AG09309 (cell line): Measurements from ENCODE around the gene WDR47.
A peak's percentile ranks its signal among the peaks of the same experiment; 100 is the strongest.

Experiments used
- DNase-seq: peaks from one replicate; pipeline ENCODE4 v3.0.0-alpha.2; 2010; ENCODE audit warnings: low read depth
- H3K4me3 ChIP-seq: 2 replicates; pipeline ENCODE4 v1.5.1; 2011; ENCODE audit warnings: mild to moderate bottlenecking, low read depth, low read length, moderate library complexity; ENCODE audit not compliant: control insufficient read depth
- TF ChIP-seq, protein P1 (sequence below): IDR thresholded peaks from 2 replicates; pipeline ENCODE4 v1.5.1; 2011; ENCODE audit warnings: mild to moderate bottlenecking, low read depth, low read length, inconsistent platforms; ENCODE audit not compliant: insufficient read depth, control insufficient read depth; ENCODE audit errors: missing control alignments

WDR47 gene

GRCh38 chr1:109041621-109042468, at the start of gene WDR47:
Gene WDR47, minus strand, starts transcription at chr1:109042102. Its CDS starts 18,590 bp downstream, at chr1:109023512.
- peak; percentile 80 for DNase-seq
- TF ChIP-seq, protein P1, sequence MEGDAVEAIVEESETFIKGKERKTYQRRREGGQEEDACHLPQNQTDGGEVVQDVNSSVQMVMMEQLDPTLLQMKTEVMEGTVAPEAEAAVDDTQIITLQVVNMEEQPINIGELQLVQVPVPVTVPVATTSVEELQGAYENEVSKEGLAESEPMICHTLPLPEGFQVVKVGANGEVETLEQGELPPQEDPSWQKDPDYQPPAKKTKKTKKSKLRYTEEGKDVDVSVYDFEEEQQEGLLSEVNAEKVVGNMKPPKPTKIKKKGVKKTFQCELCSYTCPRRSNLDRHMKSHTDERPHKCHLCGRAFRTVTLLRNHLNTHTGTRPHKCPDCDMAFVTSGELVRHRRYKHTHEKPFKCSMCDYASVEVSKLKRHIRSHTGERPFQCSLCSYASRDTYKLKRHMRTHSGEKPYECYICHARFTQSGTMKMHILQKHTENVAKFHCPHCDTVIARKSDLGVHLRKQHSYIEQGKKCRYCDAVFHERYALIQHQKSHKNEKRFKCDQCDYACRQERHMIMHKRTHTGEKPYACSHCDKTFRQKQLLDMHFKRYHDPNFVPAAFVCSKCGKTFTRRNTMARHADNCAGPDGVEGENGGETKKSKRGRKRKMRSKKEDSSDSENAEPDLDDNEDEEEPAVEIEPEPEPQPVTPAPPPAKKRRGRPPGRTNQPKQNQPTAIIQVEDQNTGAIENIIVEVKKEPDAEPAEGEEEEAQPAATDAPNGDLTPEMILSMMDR, result no peak
- peak within 1 kb of the TSS; percentile 100 for H3K4me3 ChIP-seq

DNA sequence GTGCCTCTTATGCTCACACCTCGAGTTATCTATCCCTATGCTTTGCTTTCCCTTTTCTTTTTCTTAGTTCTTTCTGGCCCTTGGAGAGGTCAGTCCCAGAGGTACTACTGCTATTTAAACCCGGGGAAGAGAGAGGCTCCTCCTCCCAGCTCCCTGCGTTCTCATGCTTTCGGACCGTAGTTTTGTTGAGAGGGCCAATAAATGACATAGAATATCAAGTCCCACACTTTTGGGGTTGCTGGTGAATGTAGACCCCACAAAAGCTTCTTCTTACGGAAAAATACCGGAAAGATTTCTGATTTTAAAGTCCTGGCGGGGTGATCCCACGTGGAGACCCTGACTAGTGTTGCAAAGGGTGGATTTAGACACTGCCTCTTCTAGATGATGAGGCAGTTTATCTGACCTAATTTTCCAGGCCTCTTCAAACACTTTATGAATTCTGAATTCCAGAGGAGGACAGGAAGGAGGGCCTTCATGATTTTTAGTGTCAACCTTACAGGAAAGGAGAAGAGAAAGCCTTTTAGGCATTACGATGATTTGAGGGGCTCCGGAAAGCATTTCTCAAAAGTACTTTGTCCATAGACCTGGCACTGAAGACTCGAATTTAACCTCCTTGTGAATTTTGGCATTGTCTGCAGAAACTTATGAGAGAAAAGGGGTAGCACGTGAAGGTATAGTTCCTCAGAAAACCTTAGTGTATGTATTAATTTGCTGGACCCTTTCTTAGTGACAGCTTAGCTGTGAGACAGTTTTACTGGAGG, 49.4 kb upstream of the WDR47 start:
- H3K4me3 ChIP-seq, result peak overlapping the region; percentile 78
- TF ChIP-seq, protein P1, result no peak
- DNase-seq, result no peak

DNA sequence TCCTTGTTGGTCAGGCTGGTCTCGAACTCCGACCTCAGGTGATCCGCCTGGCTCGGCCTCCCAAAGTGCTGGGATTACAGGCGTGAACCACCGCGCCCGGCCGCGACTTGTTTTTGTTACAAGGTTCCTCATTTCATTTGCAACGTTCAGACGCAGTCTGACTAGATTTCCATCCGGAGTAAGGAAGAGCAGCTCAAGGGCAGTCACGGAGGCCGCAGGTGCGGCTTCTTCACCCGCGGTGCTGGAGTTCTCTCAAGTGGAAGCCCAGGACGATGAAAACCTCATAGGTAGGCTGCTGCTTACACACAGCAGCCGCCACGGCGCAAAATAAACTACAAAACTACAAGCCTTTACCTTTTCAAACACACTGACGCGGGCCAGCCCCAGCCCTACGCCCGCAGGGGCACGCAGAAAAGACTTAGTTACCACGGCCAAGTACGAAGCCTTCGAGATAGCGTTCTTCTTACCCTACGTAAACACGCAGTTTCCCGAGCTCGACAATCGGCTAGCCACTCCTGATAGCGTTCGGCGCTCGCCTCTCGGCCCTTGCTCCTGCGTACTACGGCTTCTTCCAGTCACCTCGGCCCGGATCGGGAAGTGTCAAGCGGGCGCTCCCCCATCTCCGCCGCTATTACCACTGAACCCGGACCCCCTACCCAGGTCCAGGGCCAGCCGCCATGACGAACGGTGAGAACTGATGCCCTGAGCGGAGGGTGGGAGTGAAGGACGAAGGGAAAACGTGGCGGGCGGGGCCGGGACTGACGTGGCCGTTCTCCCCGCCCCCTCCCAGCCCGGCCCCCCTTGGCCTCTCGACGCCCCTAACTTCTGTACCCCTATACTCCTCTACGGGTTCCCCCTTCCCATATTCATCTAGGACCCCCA, 48.5 kb upstream of the WDR47 start, which contains the start of gene TMEM167B:
Gene TMEM167B (plus strand): TSS at position 569 of the 882 bp plus-strand sequence. CDS start 109 bp downstream, at position 678.
- TF ChIP-seq, protein P1, result no peak
- peak; percentile 83 for DNase-seq
- peak within 1 kb of the TSS; percentile 78 for H3K4me3 ChIP-seq

GRCh38 chr1:109089242-109090015, 47.5 kb upstream of the WDR47 start:
- TF ChIP-seq, protein P1, result peak; percentile 62
- H3K4me3 ChIP-seq, result no peak overlapping the region
- DNase-seq, result no peak

- TF ChIP-seq, protein P1, result no peak
These were observed 42.9 kb upstream of the WDR47 start for GRCh38 chr1:109084563-109085517.

More at GRCh38 chr1:109084563-109085517, 42.9 kb upstream of the WDR47 start:
- DNase-seq, result no peak
- no peak overlapping the region for H3K4me3 ChIP-seq
